ENCODE data around the gene TMEM271.
"Not testable (repeated sequence)": the region's sequence is repeated elsewhere in the genome, so short reads cannot be mapped to it uniquely, and the experiment has no call there.

TMEM271 gene

GRCh38 chr4:609400-610050 lies 33.4 kb upstream of the TMEM271 start:
- no peak for DNase-seq (ENCODE audit: low read depth)

DNA sequence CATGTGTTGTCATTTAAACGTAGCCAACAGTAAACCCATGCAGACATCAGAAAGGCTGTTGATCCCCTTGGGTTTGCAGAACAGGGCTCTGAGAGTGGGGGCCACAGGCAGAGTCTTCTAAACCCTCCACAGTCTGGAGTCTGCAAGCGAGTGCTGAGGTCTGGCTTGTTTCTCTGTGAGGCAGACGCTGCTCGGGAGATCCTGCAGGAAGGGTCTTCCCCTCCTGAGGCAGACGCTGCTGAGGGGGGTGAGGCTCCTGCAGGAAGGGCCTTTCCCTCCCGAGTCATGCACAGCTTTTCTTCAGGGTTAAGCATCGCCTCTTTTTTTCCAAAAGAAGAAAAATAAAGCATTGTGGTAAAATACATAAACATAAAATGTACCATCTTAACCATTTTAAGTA lies 32.1 kb upstream of the TMEM271 start:
- DNase-seq (ENCODE audit: low read depth): no peak

- DNase-seq (ENCODE audit: low read depth): no peak
Observed at GRCh38 chr4:605702-606425, 29.8 kb upstream of the TMEM271 start.

GRCh38 chr4:604131-604530 lies 28.0 kb upstream of the TMEM271 start:
- no peak for DNase-seq (ENCODE audit: low read depth)

DNA sequence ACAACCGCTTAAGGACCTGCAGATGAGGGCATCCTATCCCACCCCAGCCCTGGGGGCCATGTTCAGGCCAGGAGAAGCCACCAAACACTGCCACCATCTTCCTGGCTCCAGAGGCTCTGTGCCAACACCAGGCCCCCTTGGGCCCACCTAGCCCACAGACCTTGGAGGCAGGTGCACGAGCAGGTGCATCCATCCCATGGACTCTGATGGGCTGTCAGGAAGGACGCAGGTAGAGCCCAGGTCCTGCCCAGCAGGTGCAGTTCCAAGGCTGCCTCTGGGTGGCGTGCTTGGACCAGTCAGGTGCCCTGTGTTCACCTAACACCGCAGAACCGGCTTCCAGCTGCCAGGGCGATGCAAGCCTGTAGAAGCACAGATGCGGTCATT lies 26.5 kb upstream of the TMEM271 start:
- no peak for DNase-seq (ENCODE audit: low read depth)

- no peak for DNase-seq (ENCODE audit: low read depth)
Observed at GRCh38 chr4:601612-602558, 25.8 kb upstream of the TMEM271 start.

DNA sequence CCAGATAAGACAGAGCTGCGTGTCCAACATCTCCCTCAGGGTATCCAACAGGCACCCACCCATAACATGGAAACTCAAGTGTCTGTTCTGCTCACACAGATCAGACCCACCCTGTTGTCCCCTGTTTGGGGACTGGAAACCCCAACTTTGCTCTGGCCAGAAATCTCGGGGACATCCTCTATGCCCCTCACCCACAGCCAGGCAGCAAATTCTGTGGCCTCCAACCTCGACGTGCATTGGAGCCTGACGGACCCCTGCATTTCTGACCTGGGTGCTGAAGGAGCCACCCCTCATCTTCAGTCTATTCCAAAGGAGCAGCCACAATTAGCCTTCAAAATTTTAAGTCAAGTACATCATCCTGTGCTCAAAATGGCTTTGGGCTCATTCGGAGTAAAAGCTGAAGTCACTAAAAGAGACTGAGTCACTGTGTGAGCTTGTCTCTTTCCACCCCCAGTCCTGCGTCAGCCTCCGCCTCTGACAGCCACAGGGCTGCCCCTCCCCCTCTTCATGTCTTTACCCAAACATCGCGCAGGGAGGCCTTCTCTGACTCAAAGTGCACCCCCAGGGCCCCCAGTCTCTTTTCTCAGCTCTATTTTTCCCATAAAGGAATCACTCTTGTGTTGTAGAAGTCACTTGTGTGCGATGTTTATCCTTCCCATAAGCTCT lies 24.9 kb upstream of the TMEM271 start:
- no peak for DNase-seq (ENCODE audit: low read depth)

GRCh38 chr4:600166-600565 lies 24.1 kb upstream of the TMEM271 start:
- no peak for DNase-seq (ENCODE audit: low read depth)

GRCh38 chr4:598925-599324 lies 22.8 kb upstream of the TMEM271 start:
- no peak for DNase-seq (ENCODE audit: low read depth)

GRCh38 chr4:592825-593520 lies 16.9 kb upstream of the TMEM271 start:
- DNase-seq (ENCODE audit: low read depth): no peak

- not testable (repeated sequence) for DNase-seq (ENCODE audit: low read depth)
Observed at GRCh38 chr4:592178-592577, 16.1 kb upstream of the TMEM271 start.

DNA sequence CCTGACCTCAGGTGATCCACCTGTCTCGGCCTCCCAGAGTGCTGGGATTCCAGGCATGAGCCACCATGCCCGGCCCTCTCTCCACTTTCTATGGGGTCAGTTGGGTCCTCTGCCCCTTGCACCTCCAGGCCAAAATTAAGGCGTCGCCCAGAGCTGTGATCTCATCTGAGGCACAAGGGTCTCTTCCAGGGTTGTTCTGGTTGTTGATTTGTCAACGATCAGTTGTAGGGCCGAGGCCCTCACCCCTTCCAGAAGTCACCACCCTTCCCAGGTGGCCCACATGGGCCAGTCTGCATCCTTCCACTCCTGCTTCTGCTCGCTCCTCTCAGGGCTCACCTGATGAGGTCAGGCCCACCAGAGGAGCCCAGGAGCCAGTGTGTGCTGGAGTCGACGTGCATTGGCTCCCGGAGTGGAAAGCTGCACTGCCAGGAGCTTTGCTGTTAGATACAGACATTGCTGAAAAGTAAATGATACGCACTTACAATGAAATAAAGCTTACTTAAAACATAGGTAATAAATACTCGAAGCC lies 14.3 kb upstream of the TMEM271 start:
- no peak for DNase-seq (ENCODE audit: low read depth)

DNA sequence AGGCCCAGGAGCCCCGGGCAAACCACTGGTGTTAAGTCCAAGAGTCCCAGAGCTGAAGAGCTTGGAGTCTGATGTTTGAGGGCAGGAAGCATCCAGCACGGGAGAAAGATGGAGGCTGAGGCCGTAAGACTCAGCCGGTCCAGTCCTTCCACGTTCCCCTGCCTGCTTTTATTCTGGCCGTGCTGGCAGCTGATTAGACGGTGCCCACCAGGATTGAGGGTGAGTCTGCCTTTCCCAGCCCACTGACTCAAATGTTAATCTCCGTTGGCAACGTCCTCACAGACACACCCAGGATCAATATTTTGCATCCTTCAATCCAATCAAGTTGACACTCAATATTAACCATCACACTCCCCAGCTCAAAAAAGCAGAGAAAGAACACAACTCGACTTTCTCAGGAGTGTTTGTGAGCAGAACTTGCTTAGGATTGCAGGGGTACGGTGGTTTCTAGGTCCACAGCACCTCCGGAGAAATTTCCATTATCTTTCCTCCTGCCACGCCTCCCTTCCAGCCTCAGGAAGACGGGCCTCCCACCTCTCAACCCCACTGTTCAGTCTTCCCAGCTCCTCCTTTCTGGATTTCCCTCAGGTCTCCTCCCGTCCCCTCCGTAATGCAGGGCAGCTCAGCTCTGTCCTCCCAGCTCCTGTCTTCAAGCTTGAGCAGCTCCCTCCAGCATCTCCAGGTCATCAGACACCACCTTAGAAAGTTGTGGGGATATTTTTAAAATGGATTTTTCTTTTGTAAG lies 13.3 kb upstream of the TMEM271 start:
- DNase-seq (ENCODE audit: low read depth): no peak

- DNase-seq (ENCODE audit: low read depth): no peak
Observed at GRCh38 chr4:588351-588849, 12.3 kb upstream of the TMEM271 start.

GRCh38 chr4:587671-588350 lies 11.7 kb upstream of the TMEM271 start:
- DNase-seq (ENCODE audit: low read depth): no peak

DNA sequence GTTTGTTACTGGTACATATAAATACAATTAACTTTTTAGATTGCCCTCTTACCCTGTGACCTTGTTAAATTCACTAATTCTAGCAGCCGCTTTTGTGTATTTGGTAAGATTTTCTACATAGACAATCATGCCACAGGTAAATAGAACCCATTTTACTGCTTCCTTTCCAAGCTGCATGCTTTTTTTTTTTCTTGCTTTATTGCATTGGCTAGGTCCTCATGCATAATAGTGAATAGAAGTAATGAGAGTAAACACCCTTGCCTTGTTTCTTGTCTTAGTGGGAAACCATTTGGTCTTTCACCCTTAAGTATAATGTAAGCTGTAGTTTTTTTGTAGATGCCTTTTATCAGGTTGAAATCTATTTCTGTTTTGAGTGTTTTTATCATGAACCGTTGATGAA lies 7.7 kb upstream of the TMEM271 start:
- DNase-seq (ENCODE audit: low read depth): no peak

GRCh38 chr4:581753-582361 lies 5.8 kb upstream of the TMEM271 start:
- DNase-seq (ENCODE audit: low read depth): no peak

DNA sequence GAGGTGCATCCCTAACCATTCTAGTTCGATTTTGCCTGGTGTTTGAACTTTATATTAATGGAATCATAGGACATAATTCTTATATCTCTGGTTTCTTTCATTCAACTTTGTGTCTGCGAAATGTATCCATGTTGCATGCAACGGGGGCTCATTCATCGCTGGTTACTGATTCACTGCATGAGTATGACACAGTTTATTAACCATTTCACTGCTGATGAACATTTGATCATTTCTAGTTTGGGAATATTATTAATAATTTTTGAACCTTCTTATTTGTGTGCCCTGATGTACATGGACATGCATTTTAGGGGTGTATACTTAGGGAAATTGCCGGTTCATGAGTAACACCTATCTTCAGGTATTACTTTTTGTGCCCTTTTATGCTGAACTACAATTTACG lies 5.1 kb upstream of the TMEM271 start:
- no peak for DNase-seq (ENCODE audit: low read depth)

DNA sequence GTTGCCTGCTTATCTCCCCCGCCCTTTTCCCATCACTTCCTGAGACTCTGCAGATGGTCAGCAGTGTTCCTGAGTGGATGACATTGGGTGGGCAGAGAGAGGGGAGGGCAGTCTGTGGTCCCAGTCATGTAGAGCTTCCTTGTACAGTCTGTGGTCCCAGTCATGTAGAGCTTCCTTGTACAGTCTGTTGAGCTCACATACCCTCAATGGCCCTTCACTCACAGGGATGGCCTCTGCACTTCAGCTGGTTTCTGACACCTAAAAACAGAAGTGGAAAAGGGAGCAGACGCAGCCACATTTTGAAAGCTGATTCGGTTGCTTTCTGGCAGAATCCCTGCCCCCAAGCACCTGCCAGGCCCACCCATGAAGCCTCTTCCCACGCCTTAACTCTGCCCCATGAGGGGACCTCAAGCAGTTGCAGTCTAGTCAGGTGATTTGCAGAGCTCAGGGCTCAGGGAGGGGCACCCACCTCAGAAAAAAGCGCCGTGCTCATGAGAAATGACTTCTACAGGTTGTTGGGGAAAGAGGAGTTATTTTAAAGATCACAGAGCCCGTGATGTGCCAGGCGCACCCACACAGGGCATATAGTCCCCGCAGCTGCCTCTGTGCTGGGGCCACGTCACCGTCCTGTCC lies 3.6 kb upstream of the TMEM271 start:
- no peak for DNase-seq (ENCODE audit: low read depth)

All from amniotic epithelial cell (primary cell).